HG03571 (cell line): ENCODE data around the gene SLC39A11.
"Not testable (repeated sequence)": the region's sequence is repeated elsewhere in the genome, so short reads cannot be mapped to it uniquely, and the experiment has no call there.

Experiments used
- ATAC-seq: cut with Tn5 transposase; IDR thresholded peaks from one replicate; pipeline ENCODE4 v1.9.1; 2021; ENCODE audit not compliant: unreplicated experiment

SLC39A11 gene

GRCh38 chr17:72953621-72954020 lies 138.9 kb downstream of the SLC39A11 start:
- no peak for ATAC-seq

DNA sequence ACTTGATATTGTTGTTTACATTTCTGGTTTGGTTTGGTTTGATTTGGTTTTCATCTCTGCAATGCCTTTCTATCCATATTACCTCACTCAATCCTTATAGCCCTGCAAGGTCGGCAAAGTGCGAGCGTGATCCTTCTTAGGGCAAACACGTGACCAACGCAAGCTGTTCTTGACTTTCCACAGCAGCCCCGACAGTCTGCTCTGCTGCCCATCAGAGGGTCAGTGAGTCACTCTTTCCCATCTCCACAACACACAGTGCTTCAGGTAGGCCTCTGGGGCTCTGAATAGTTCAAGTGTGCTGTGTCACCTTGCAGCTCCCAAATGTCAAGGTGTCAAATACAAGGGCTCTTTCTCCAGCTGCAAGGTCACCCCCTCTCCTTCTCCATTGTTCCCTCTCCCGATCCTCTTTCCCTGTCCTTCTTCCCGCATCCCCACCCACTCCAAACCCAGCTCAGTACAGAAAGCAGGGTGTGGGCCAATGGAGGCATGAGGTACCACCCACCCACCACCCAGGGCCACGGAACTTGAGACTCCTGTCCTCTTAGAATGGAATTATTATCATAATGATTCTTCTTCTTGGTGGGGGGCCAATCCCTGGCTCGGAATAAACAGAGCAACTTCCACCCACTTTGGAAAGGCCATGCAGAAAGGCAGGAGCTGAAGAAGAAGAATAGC lies 139.7 kb downstream of the SLC39A11 start:
- ATAC-seq: no peak

DNA sequence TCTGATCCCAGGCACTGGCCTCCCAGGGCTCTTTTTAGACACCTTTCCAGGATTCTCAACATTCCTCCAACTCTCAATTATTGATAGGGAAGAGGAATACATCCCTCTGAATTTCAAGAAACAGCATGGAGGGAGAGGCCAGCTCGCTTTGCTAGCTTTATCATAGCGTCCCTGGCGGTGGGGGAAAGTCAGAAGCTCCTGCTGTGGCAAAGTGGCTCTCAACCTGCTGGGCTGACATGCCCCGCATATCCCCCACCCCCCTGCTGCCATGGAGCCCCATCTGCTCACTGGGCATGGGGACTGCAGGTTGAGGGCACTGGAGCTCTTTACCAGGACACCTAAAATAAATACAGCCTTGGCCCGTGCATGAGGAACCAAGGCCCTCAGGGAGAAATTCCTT lies 140.3 kb downstream of the SLC39A11 start:
- no peak for ATAC-seq

GRCh38 chr17:72950242-72950931 lies 142.1 kb downstream of the SLC39A11 start:
- no peak for ATAC-seq

DNA sequence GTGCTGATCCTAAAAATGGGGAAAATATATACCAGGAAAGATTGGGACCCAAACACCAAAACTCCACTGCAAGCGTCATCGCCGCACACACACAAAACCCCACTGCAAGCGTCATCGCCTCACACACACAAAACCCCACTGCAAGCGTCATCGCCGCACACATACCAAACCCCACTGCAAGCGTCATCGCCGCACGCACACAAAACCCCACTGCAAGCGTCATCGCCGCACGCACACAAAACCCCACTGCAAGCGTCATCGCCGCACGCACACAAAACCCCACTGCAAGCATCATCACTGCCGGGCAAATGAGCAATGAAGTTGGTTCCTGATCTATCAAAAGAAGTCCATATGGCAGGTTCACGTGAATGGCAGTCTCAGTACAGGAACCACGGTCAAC lies 144.4 kb downstream of the SLC39A11 start:
- ATAC-seq: no peak

- no peak for ATAC-seq
Observed at GRCh38 chr17:72947475-72947874, 145.0 kb downstream of the SLC39A11 start.

- no peak for ATAC-seq
Observed at GRCh38 chr17:72946696-72947095, 145.8 kb downstream of the SLC39A11 start.

- ATAC-seq: no peak
Observed at GRCh38 chr17:72946156-72946555, 146.3 kb downstream of the SLC39A11 start.

GRCh38 chr17:72945473-72945872 lies 147.0 kb downstream of the SLC39A11 start:
- no peak for ATAC-seq

GRCh38 chr17:72943826-72944689 lies 148.4 kb downstream of the SLC39A11 start:
- ATAC-seq: no peak

DNA sequence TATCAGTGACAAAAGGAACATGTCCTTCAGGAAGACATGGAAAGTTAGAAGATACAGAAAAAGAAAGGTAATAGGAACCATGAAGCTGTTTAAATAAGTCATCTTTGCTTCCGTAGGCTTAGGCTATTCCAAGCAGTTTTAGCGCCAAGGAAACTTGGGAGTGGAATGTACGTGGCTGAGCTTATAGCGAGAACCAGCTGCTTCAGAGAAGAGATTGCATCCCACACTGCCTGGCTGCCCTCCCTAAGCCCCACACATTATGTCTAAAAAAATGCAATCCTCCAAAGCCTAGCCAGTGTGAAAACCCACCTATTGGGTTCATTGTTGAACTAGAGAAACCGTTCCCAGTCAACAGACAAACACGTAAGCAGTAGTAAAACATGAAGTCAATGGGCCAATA lies 149.9 kb downstream of the SLC39A11 start:
- no peak for ATAC-seq

DNA sequence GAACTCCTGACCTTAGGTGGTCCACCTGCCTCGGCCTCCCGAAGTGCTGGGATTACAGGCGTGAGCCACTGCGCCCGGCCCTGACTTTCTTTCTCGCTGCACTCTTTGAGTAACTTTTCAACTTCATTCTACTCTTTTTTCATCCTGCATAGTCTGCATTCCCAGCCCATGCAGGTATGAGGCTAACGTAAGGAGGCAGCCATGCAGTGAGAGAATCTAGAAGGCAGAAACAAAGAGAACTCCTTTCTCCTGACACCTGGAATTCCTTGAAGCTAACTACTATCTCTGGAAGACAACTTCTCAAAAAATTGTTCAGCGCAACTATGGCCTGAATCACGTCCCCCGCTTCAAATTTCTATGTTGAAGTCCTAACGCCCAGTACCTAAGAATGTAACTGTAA lies 152.0 kb downstream of the SLC39A11 start:
- no peak for ATAC-seq

DNA sequence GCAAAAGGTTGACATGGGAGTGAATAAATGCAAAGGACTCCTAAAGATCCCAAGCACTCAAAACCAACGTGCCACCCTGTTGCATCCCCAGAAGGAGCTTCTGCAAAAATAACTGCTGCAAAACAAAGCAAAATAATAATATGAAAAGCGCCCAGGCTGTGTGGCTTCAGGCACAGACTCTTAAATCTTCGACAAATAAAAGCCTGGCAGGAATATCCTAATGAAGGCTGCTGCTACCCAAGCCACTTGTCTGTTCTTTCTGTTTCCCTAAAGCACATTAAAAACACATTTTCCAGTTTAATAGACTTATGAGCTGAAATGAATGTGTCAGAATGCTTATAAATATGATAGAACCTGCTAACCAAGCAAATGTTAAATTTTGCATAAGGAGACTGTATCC lies 154.0 kb downstream of the SLC39A11 start:
- no peak for ATAC-seq

DNA sequence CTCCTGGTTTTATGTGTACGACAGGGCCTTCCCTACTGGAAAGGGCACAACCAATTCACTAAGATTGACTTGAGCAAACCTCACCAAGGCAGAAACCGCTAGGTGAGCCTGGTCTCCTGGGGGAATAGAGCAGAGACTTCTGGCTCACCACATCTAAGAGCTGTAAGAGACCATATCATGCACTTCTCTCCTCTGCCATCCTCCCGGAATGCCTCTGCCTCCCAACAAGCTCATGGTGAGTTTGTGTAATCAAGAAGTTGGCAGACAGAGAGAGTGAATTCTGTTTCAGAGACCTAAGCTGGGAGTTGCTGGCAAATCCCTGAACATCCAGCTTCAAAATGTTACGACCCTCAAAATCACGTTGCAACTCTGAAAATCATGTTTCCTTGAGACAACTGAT lies 154.8 kb downstream of the SLC39A11 start:
- no peak for ATAC-seq

GRCh38 chr17:72937254-72937653 lies 155.2 kb downstream of the SLC39A11 start:
- ATAC-seq: not testable (repeated sequence)

DNA sequence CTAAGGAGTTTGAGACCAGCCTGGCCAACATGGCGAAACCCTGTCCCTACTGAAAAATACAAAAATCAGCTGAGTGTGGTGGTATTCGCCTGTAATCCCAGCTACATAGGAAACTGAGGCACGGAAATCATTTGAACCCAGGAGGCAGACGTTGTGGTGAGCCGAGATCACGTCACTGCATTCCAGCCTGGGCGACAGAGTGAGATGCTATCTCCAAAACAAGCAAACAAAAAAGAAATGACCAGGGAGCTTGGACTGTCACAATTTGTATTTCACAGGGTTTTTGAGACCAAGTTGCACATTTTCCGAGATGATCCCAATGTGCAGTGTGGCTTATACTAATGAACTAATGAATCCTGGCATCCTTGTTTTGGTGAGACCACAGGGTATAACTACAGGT lies 156.5 kb downstream of the SLC39A11 start:
- ATAC-seq: no peak

GRCh38 chr17:72934927-72935326 lies 157.6 kb downstream of the SLC39A11 start:
- ATAC-seq: no peak

GRCh38 chr17:72931635-72932034 lies 160.9 kb downstream of the SLC39A11 start:
- no peak for ATAC-seq

DNA sequence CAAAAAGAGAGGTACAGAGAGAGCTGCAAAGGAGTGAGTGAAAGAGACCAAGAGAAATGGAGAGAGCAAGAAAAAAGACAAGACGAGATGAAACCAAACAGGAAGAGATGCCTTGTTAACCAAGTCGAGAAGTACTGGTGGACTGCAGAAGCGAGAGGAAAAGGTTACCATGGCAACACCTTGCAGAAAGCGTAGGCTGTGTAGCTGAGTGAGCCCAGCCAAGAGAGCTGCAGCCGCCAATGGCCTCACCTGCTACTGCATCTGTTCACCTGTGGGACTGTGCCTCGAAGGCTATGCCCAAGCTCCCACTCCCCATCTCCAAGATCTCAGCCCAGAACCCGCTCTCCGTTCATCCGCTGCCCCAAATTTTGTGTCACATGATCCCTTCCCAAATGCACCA lies 161.3 kb downstream of the SLC39A11 start:
- ATAC-seq: no peak

DNA sequence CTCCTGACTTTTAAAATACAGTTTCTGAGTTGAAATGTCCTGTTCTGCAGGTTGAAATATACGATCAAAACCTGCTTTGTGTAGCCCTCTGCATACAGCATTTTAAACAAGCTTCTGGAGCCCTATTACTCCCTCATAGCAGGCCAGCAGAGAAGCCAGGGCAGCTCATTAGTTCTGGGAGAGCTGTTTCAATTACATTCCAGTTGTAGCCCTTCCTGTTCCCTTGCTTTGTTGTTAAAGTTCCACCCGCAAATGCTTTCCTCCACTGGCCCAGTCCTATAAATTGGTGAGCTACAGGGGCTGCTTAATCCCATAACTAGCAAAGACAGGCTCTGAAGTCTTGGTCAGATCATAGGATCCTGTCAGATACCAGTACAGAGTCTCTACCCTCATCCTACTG lies 162.5 kb downstream of the SLC39A11 start:
- ATAC-seq: no peak

DNA sequence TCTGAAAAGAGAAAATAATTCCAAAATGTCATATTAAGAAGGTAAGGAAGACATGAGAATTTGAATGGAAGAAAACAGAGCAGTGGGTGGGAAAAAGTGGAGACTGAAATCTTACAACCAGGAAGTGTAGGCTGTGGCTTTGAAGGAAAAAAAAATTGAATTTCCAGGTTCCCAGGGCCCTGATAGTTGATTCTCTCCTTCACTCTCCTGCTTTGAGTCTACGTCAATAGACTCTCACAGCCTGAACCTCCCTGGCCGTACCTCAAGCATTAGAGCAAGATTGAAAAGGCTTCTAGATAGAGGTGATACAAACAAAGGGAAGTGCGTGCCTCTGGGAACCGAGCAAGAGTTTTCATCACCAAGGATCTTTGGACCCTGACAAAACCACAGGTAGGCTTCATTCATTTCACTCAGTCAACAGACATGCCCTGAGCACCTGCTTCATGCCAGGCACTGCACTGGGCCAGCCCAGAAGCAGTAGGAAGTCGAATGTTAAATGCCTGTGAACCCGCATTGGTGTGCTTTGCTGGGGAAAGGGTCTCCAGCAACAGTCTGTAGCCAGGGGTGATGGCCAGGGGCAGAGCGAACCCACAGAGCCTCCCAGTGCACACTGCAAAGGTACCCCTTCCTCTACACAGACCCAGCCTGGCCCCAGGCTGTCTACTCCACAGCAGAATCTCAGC lies 163.9 kb downstream of the SLC39A11 start:
- ATAC-seq: no peak
